ENCODE results near the gene PLA2G4C. TPM values are rescaled to one million over a fixed set of nuclear protein-coding genes. Genes with fewer than 3 reads are reported as not detected.
A peak's percentile ranks its signal among the peaks of the same experiment; 100 is the strongest.

Gene PLA2G4C
- 1.7 and 2.3 TPM in 2 replicates for total RNA-seq (2014; rRNA removed; shearing (Covaris generic))
- 1.2 and 3.1 TPM in 2 replicates for polyA plus RNA-seq (2015; cell fraction: cytosol; rRNA removed)
- 16.0 and 34.0 TPM in 2 replicates for polyA plus RNA-seq (2015; cell fraction: nucleus; rRNA removed)

GRCh38 chr19:48110350-48110966, at the start of gene PLA2G4C:
TSS of gene PLA2G4C (minus strand) at chr19:48110817. CDS start at chr19:48106529, 4,288 bp downstream.
- in situ Hi-C loops (cut with HindIII; ENCODE audit: low pct_unique_long_range_greater_than_20kb, low sequenced_read_pairs), result no loop called here
- DNase-seq (ENCODE audit: low read depth, low spot score), result peak; percentile 88

DNA sequence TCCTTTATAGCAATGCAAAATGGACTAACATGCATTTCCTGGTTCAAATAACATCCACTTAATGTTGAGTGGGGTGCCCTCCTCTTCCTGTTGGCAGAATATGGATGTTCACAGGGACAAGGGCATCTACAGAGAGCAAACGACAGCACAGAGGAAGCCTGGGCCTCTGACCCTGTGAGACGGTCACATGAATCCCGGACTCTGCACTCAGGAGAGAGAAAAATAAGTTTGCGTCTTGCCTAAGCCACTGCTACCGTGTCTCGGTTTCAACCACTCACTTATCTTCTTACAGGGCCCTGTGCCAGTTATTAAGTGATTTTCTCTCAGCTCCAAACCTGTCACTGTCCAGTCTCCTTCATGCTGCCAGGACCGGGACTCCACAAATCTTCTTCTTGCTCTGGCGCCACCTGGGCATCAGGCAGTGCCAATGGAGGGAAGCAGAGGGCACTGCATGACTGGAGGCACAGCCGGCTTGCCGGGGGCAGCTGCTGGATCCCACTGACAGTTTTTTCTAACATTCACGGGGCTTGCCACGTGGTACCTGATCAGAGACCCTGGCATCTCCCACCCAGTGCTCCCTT, 47.7 kb upstream of the PLA2G4C start:
- DNase-seq (ENCODE audit: low read depth, low spot score), result peak; percentile 19
- in situ Hi-C loops (cut with HindIII; ENCODE audit: low pct_unique_long_range_greater_than_20kb, low sequenced_read_pairs), result no loop called here

DNA sequence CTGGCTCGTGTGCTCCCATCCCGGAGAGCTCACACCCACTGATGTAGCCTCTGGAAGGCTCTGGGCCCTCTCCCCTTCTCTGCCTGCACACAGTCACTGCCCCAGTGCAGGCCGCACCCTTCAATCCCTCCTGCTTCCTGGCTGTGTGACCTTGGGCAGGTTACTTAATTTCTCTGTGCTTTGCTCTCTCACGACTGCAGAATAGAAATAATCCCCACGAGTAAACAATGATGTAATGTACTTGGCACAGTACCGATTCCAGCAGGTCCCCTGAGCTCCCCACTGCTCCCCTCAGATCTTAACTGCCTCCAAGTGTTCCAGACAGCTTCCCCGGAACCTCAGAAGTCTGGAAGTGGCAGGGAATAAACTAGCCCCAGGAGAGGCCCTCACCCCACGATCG, 43.4 kb upstream of the PLA2G4C start:
- in situ Hi-C loops (cut with HindIII; ENCODE audit: low pct_unique_long_range_greater_than_20kb, low sequenced_read_pairs), result no loop called here

GRCh38 chr19:48152551-48152950, 41.9 kb upstream of the PLA2G4C start:
- DNase-seq (ENCODE audit: low read depth, low spot score), result peak; percentile 82
- in situ Hi-C loops (cut with HindIII; ENCODE audit: low pct_unique_long_range_greater_than_20kb, low sequenced_read_pairs), result no loop called here

More for the DNA sequence above, 43.4 kb upstream of the PLA2G4C start:
- DNase-seq (ENCODE audit: low read depth, low spot score), result no peak

GRCh38 chr19:48149430-48149829, 38.8 kb upstream of the PLA2G4C start:
- in situ Hi-C loops (cut with HindIII; ENCODE audit: low pct_unique_long_range_greater_than_20kb, low sequenced_read_pairs), result no loop called here
- no peak for DNase-seq (ENCODE audit: low read depth, low spot score)

GRCh38 chr19:48148576-48148975, 38.0 kb upstream of the PLA2G4C start:
- no peak for DNase-seq (ENCODE audit: low read depth, low spot score)
- in situ Hi-C loops (cut with HindIII; ENCODE audit: low pct_unique_long_range_greater_than_20kb, low sequenced_read_pairs), result no loop called here

DNA sequence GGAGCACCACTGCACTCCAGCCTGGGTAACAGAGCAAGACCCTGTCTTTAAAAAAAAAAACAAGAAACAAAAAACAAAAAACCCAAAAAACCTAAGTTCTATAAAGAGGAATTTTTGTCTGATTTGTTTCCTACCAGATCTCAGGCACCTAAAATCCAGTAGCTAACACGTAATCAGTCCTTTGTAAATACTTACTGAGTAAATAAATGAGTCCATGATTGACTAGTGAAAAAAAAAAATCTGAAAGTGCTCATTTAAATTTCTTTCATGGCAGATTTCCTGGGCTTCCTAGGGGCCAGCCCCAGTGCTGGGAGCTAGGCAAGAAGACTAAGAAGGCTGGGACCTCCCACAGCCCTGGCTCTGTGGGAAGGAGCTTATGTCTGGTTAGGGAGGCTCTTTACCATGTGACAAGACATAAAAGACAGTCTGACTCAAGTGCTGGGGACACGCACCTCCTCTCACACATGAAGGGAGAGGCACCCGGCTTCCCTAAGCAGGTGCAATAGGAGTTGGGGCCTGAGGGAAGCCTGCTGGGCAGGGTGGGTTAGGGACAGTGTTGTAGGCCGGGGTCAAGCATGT, 37.1 kb upstream of the PLA2G4C start:
- in situ Hi-C loops (cut with HindIII; ENCODE audit: low pct_unique_long_range_greater_than_20kb, low sequenced_read_pairs), result no loop called here

DNA sequence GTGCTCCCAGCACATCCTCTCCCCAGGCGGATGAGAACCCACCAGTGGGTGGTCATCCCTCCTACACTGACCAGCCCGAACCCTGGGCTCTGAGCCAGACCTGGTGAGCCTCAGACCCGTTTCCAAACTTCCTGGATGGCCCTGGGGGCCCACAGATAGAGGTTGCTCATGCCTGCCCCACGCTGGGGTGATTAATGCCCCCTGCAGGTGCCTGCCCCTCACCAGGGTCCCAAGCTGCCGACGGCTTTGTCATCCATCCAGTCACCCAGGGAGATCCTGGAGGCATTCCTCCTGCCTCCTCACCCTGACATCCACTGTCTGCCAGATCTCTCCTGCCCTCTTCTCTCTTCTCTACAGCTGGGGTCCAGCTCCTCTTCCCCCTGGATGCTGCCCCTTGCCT, 28.4 kb upstream of the PLA2G4C start:
- in situ Hi-C loops (cut with HindIII; ENCODE audit: low pct_unique_long_range_greater_than_20kb, low sequenced_read_pairs), result no loop called here
- no peak for DNase-seq (ENCODE audit: low read depth, low spot score)

More for the DNA sequence above, 37.1 kb upstream of the PLA2G4C start:
- DNase-seq (ENCODE audit: low read depth, low spot score), result no peak

DNA sequence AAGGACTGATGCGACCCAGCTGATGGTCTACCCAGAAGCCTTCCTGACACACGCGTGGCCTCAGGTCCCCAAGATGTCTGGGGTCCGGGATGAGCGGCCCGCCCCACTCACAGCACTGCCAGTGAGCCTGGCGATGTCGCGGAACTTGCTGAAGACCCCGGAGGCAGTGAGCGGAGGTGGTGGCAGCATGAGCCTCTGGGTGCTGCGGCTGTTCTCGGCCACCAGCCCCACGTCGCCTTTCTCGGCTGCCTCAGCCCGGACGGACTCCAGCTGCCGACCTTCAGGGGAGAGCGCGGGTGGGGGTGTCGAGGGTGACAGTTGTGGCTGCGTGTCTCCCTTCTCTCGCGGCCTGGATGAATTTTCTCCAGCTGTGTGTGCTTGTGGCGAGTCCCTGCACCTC, 26.8 kb upstream of the PLA2G4C start:
- no peak for DNase-seq (ENCODE audit: low read depth, low spot score)
- in situ Hi-C loops (cut with HindIII; ENCODE audit: low pct_unique_long_range_greater_than_20kb, low sequenced_read_pairs), result no loop called here

DNA sequence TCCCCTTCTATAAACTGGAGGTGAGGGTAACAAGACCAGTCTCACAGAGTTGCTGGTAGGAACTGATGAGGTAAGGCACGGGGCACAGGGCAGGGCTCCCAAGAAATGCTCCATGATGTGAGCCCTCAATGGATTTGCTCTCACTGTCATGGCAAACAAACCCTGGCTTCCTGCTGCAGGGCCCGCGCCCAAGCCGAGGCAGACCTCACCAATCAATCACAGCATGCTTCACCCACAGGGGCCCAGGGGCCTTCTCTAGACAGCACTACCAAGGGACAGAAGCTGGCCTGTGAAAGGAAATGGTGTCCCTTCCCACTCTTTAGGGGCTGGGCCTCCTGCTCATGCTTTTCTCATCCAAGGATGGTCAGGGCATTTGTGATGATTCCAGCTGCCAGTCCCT, 25.9 kb upstream of the PLA2G4C start:
- in situ Hi-C loops (cut with HindIII; ENCODE audit: low pct_unique_long_range_greater_than_20kb, low sequenced_read_pairs), result no loop called here
- DNase-seq (ENCODE audit: low read depth, low spot score), result no peak

DNA sequence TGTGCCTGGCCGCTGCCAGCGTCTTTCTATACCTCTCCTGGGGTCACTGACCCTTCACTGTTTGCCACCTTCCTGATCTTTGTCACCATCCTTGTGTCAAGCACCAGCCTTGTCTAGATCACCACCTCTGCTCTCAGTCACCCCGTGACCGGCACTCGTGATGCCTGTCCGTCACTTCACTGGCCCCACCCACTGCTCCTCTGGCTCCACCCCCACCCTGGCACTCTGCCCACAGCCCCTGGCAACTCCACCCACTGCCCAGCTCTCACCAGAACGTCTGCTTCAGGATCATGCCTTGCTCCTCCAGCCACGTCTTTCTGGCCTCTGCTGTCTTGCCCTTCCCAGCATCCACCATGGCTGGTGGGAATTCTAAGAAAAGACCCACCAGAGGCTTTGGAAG, 24.8 kb upstream of the PLA2G4C start:
- in situ Hi-C loops (cut with HindIII; ENCODE audit: low pct_unique_long_range_greater_than_20kb, low sequenced_read_pairs), result no loop called here
- DNase-seq (ENCODE audit: low read depth, low spot score), result peak; percentile 63

DNA sequence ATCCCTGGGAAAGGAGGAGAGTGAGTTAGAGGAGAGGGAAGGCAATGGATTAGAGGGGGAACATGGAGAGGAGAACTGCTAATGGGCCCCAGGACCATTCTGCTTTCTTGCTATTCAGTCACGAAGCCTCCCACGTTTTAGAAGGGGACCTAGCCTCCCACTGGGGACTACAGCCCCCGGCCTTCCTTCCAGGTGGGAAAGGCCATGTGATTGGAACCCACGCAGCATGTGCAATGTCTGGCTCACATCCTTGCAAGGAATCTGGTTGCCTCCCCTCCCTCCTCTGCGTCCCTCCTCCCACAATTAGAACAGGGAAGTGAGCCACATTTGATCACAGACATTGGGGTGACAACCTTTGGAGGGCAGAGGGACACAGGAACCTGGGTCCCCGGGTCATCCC, 22.5 kb upstream of the PLA2G4C start:
- no peak for DNase-seq (ENCODE audit: low read depth, low spot score)
- in situ Hi-C loops (cut with HindIII; ENCODE audit: low pct_unique_long_range_greater_than_20kb, low sequenced_read_pairs), result no loop called here

- no peak for DNase-seq (ENCODE audit: low read depth, low spot score)
- in situ Hi-C loops (cut with HindIII; ENCODE audit: low pct_unique_long_range_greater_than_20kb, low sequenced_read_pairs), result no loop called here
Measured at GRCh38 chr19:48127561-48127960, 16.9 kb upstream of the PLA2G4C start.

- in situ Hi-C loops (cut with HindIII; ENCODE audit: low pct_unique_long_range_greater_than_20kb, low sequenced_read_pairs), result no loop called here
- DNase-seq (ENCODE audit: low read depth, low spot score), result peak; percentile 95
Measured at GRCh38 chr19:48123907-48124651, 13.5 kb upstream of the PLA2G4C start.

DNA sequence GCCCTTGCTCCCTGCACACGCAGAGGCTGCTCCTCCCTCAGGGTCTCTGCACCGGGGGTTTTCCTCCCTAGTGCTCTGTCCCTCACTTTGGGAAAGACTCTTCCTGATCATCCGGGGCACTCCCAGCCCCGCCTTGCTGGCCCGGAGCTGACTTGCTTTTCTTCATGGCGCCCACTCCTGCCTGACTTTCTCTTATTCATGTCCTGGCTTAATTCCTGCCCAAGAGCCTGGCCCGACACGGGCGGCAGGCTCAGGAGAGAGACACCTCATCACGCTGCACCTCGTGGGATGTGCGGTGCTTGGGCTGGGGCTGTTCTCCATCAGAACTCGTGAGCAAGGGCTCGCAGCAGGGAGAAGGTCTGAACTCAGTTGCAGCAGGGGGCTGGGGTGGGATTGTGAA, 11.8 kb upstream of the PLA2G4C start:
- DNase-seq (ENCODE audit: low read depth, low spot score), result no peak
- in situ Hi-C loops (cut with HindIII; ENCODE audit: low pct_unique_long_range_greater_than_20kb, low sequenced_read_pairs), result no loop called here

DNA sequence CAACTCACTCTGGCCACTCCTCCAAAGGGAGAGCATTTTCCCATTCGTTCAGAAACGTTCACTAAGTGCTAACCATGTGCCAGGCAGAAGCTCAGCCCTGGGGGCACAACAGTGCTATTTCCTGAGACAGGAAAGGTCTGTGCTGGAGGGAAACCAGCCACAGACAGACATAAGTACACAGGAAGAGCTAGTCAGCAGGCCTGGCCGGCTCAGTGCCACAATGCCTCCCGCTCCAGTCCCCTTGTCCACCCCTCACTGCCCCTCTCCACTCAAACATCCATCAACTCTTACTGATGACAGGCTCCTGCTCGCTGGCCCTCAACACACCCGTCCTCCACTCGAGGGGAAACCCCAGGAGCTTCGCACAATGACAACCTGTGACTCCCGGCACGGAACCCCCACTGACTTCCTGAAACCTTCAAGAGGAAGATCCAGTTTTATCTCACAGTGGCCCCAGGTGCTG, 11.3 kb upstream of the PLA2G4C start:
- peak; percentile 96 for DNase-seq (ENCODE audit: low read depth, low spot score)
- in situ Hi-C loops (cut with HindIII; ENCODE audit: low pct_unique_long_range_greater_than_20kb, low sequenced_read_pairs), result no loop called here

DNA sequence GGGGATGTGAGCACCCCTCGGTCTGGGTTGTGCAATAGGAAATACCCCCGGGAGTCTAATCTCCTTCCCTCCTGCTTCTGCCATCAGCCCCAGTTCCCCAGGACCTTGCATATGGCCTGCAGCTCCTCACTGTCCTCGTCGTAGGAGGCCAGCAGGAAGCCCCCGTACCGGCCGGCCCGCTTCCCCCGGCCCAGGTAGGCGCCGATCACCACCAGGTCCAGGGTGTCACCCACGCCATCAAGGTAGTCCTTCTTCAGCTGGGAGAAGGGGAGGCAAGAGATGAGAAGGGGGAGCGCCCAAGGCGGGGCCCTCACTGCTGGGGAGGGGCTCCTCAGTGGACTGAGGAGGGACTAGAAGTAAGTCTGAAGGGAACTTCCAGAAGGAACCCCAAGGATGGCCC, 10.4 kb upstream of the PLA2G4C start:
- DNase-seq (ENCODE audit: low read depth, low spot score), result no peak
- in situ Hi-C loops (cut with HindIII; ENCODE audit: low pct_unique_long_range_greater_than_20kb, low sequenced_read_pairs), result no loop called here

- no peak for DNase-seq (ENCODE audit: low read depth, low spot score)
- in situ Hi-C loops (cut with HindIII; ENCODE audit: low pct_unique_long_range_greater_than_20kb, low sequenced_read_pairs), result no loop called here
Measured at GRCh38 chr19:48120505-48120904, 9.9 kb upstream of the PLA2G4C start.
